T follicular helper cell (primary cell): Measurements from ENCODE around the gene NXPE1.
"Not testable (repeated sequence)": the region's sequence is repeated elsewhere in the genome, so short reads cannot be mapped to it uniquely, and the experiment has no call there.

Experiments used
- DNase-seq: peaks from one replicate; pipeline ENCODE4 v3.0.0-alpha.2; 2020; ENCODE audit warnings: low read depth
- total RNA-seq, 2 experiments: gene quantifications; one replicate each; lab custom pipeline; 2026; lab: John Stamatoyannopoulos, UW

NXPE1 gene
- total RNA-seq, result 0 reads per million in 2 experiments

GRCh38 chr11:114559425-114560310 is at the start of gene NXPE1:
TSS of gene NXPE1 (minus strand) at chr11:114559881. CDS start at chr11:114551201, 8,680 bp downstream.
- no peak for DNase-seq

GRCh38 chr11:114609429-114609828 is 49.7 kb upstream of the NXPE1 start:
- no peak for DNase-seq

- DNase-seq, result not testable (repeated sequence)
These were observed 48.9 kb upstream of the NXPE1 start for GRCh38 chr11:114608605-114609004.

- DNase-seq, result no peak
These were observed 48.2 kb upstream of the NXPE1 start for GRCh38 chr11:114607753-114608459.

GRCh38 chr11:114606802-114607075 is 47.1 kb upstream of the NXPE1 start:
- DNase-seq, result not testable (repeated sequence)

GRCh38 chr11:114606003-114606801 is 46.5 kb upstream of the NXPE1 start:
- DNase-seq, result no peak

- no peak for DNase-seq
These were observed 45.7 kb upstream of the NXPE1 start for GRCh38 chr11:114605370-114605769.

- no peak for DNase-seq
These were observed 45.2 kb upstream of the NXPE1 start for GRCh38 chr11:114604886-114605285.

- DNase-seq, result no peak
These were observed 44.6 kb upstream of the NXPE1 start for GRCh38 chr11:114604179-114604813.

GRCh38 chr11:114603151-114603550 is 43.5 kb upstream of the NXPE1 start:
- not testable (repeated sequence) for DNase-seq

- no peak for DNase-seq
These were observed 38.8 kb upstream of the NXPE1 start for GRCh38 chr11:114598461-114598860.

GRCh38 chr11:114596175-114596919 is 36.7 kb upstream of the NXPE1 start:
- no peak for DNase-seq

GRCh38 chr11:114595571-114595970 is 35.9 kb upstream of the NXPE1 start, which contains the start of gene NXPE4:
TSS of gene NXPE4 (minus strand) at chr11:114595786. CDS start at chr11:114594759, 1,027 bp downstream.
- no peak for DNase-seq

- DNase-seq, result no peak
These were observed 35.0 kb upstream of the NXPE1 start for GRCh38 chr11:114594703-114595102.

- DNase-seq, result no peak
These were observed 27.8 kb upstream of the NXPE1 start for GRCh38 chr11:114587398-114587953.

GRCh38 chr11:114586797-114587196 is 27.1 kb upstream of the NXPE1 start:
- no peak for DNase-seq

- DNase-seq, result no peak
These were observed 12.0 kb upstream of the NXPE1 start for GRCh38 chr11:114571712-114572111.

GRCh38 chr11:114569801-114570200 is 10.1 kb upstream of the NXPE1 start:
- no peak for DNase-seq

GRCh38 chr11:114566276-114566675 is 6.6 kb upstream of the NXPE1 start:
- no peak for DNase-seq

- DNase-seq, result no peak
These were observed 5.2 kb upstream of the NXPE1 start for GRCh38 chr11:114564831-114565230.

GRCh38 chr11:114563077-114563476 is 3.4 kb upstream of the NXPE1 start:
- no peak for DNase-seq
